Aorta (tissue), 5 donors: ENCODE data around the gene HTRA3. TPM values are rescaled to one million over a fixed set of nuclear protein-coding genes. Genes with fewer than 3 reads are reported as not detected.

Experiments
- ATAC-seq: fragments of 200-7000 bp; cut with Tn5 transposase; one replicate; pipeline ENCODE4 v1.9.1; 2022; ENCODE audit warnings: moderate library complexity; ENCODE audit not compliant: low FRiP score
- DNase-seq, 2 donors: peaks; one replicate each; pipeline ENCODE4 v3.0.0-alpha.2; 2020
- H3K27ac ChIP-seq, 2 donors: one replicate each; pipeline ENCODE4 v1.5.1; 2013; ENCODE audit warnings: low read length in 2 of 2, mild to moderate bottlenecking in 2 of 2, moderate library complexity in 2 of 2, control low read depth in 1 of 2, inconsistent platforms in 1 of 2, low read depth in 1 of 2
- H3K27me3 ChIP-seq, 2 donors: one replicate each; pipeline ENCODE4 v1.6.1; 2013; ENCODE audit warnings: control low read depth in 1 of 2, low read length in 1 of 2, mild to moderate bottlenecking in 1 of 2, moderate library complexity in 1 of 2; ENCODE audit not compliant: insufficient read depth in 2 of 2, control insufficient read depth in 1 of 2
- H3K36me3 ChIP-seq, 2 donors: one replicate each; pipeline ENCODE4 v1.6.1; 2013; ENCODE audit warnings: control low read depth in 1 of 2, low read length in 1 of 2, mild to moderate bottlenecking in 1 of 2; ENCODE audit not compliant: insufficient read depth in 2 of 2, control insufficient read depth in 1 of 2
- H3K4me1 ChIP-seq, 2 donors: one replicate each; pipeline ENCODE4 v1.6.1; 2013; ENCODE audit warnings: low read length in 2 of 2, control low read depth in 1 of 2, mild to moderate bottlenecking in 1 of 2, moderate library complexity in 1 of 2; ENCODE audit not compliant: insufficient read depth in 2 of 2, control insufficient read depth in 1 of 2
- H3K4me3 ChIP-seq, 2 donors: one replicate each; pipeline ENCODE4 v1.5.1; 2013; ENCODE audit warnings: low read length in 2 of 2, control low read depth in 1 of 2, mild to moderate bottlenecking in 1 of 2
- H3K9me3 ChIP-seq: one replicate; pipeline ENCODE4 v1.6.1; 2013; ENCODE audit warnings: mild to moderate bottlenecking, low read length; ENCODE audit not compliant: control insufficient read depth
- WGBS, 2 donors: extraction: QIAGEN DNeasy Blood & Tissue Kit; methylation state at CpG; one replicate each; pipeline ENCODE4 v1.1.7; 2013; 5-methylcytosine and 5-hydroxymethylcytosine counted together
- intact Hi-C, 2 donors: fragments of 100-400 bp; cut with DNase I; formaldehyde crosslinking; loops; one replicate each; pipeline versions ENCODE4 v1.14.2 to v1.15.0; 2022
- polyA plus RNA-seq, 2 donors: library from polyadenylated mRNA; stranded (reverse); fragments of 200-250 nt; gene quantifications; one replicate each; pipeline ENCODE4 v1.2.3, GENCODE V29; 2013
- total RNA-seq, 2 donors: library from RNA; stranded (reverse); fragmentation: NEBNext Ultra II Directional; extraction: Animal tissue kit (Norgen Biotek cat#: 25700); gene quantifications; one replicate each; pipeline ENCODE4 v1.2.1, GENCODE V29; 2021
- donor health status: healthy with polysubstance abuse.
- donor health status: Bipolar disorder and iron deficiency.
- donor health status: DM: no; HTN: no; CAD: no.
- donor health status: DM: no; HTN: no; CAD: no.
- donor health status: DM: yes; HTN: yes; CAD: no.

The HTRA3 gene
- total and polyA plus RNA-seq, 4 donors: 1.1 to 129 (median 18.5) TPM

- Histone ChIP-seq H3K4me1 (no peaks in the 10 kb centered on the region), H3K27me3 (no peaks in the 10 kb centered on the region), H3K27ac (no peak overlapping the region), H3K9me3 (no peaks in the 10 kb centered on the region), H3K4me3 (no peak overlapping the region), H3K36me3 (no peaks in the 10 kb centered on the region)
- WGBS, 2 donors: 90 to 91% methylated on average over 6 of the region's 6 CpGs
- ATAC-seq (no peak), DNase-seq (peak in 1 of 2 donors; percentile 30)
- intact Hi-C loops: loop anchor here in 1 of 2 donors (5.0 kb wide), 1 partner anchor 42 kb away; no protein-coding TSS in a partner anchor
Measured at GRCh38 chr4:8319061-8319460, 49.5 kb downstream of the HTRA3 start.

- Histone ChIP-seq H3K27me3 (no peaks in the 10 kb centered on the region), H3K36me3 (no peaks in the 10 kb centered on the region), H3K4me1 (no peaks in the 10 kb centered on the region), H3K9me3 (no peaks in the 10 kb centered on the region), H3K4me3 (no peak overlapping the region), H3K27ac (no peak overlapping the region)
- peak; percentile 27 for ATAC-seq
- intact Hi-C loops: loop anchor here in 1 of 2 donors (5.0 kb wide), 1 partner anchor 43 kb away; no protein-coding TSS in a partner anchor
- 35 to 37% methylated on average over 13 of the region's 13 CpGs for WGBS, 2 donors
- peak; percentile 51 to 53 for DNase-seq
Measured at GRCh38 chr4:8319731-8320385, 50.3 kb downstream of the HTRA3 start.

GRCh38 chr4:8320386-8320750, 50.8 kb downstream of the HTRA3 start:
- ATAC-seq (no peak), DNase-seq (peak; percentile 11 to 59)
- Histone ChIP-seq H3K27ac (no peak overlapping the region), H3K4me1 (no peaks in the 10 kb centered on the region), H3K36me3 (no peaks in the 10 kb centered on the region), H3K9me3 (no peaks in the 10 kb centered on the region), H3K4me3 (no peak overlapping the region), H3K27me3 (no peaks in the 10 kb centered on the region)
- 88 to 95% methylated on average over 2 of the region's 2 CpGs for WGBS, 2 donors
- intact Hi-C loops: no loop called here

- intact Hi-C loops: no loop called here
- no peak overlapping the region for H3K27ac ChIP-seq
- no peaks in the 10 kb centered on the region for H3K36me3 ChIP-seq
- no peak for DNase-seq
- no peaks in the 10 kb centered on the region for H3K4me1 ChIP-seq
- no peak for ATAC-seq
- H3K4me3 ChIP-seq: no peak overlapping the region
- H3K27me3 ChIP-seq: no peaks in the 10 kb centered on the region
- no peaks in the 10 kb centered on the region for H3K9me3 ChIP-seq
- 91 to 93% methylated on average over 2 of the region's 2 CpGs for WGBS, 2 donors
Measured at GRCh38 chr4:8321220-8321619, 51.7 kb downstream of the HTRA3 start.

GRCh38 chr4:8321771-8322170, 52.2 kb downstream of the HTRA3 start:
- intact Hi-C loops: no loop called here
- Histone ChIP-seq H3K36me3 (no peaks in the 10 kb centered on the region), H3K27me3 (no peaks in the 10 kb centered on the region), H3K9me3 (no peaks in the 10 kb centered on the region), H3K27ac (no peak overlapping the region), H3K4me3 (no peak overlapping the region), H3K4me1 (no peaks in the 10 kb centered on the region)
- peak in 1 of 2 donors; percentile 59 for DNase-seq
- WGBS, 2 donors: 74 to 79% methylated on average over 4 to 5 of the region's 5 CpGs
- no peak for ATAC-seq

GRCh38 chr4:8322794-8323704, 53.5 kb downstream of the HTRA3 start:
- Histone ChIP-seq H3K9me3 (no peaks in the 10 kb centered on the region), H3K27ac (no peak overlapping the region), H3K27me3 (no peaks in the 10 kb centered on the region), H3K4me3 (no peak overlapping the region), H3K4me1 (no peaks in the 10 kb centered on the region), H3K36me3 (no peaks in the 10 kb centered on the region)
- DNase-seq: peak; percentile 13 to 23
- ATAC-seq: no peak
- intact Hi-C loops: no loop called here
- WGBS, 2 donors: 91% methylated on average over 9 of the region's 9 CpGs

GRCh38 chr4:8323947-8324555, 54.5 kb downstream of the HTRA3 start:
- H3K36me3 ChIP-seq: no peaks in the 10 kb centered on the region
- WGBS, 2 donors: 71 to 75% methylated on average over 5 of the region's 5 CpGs
- DNase-seq (peak; percentile 29 to 47), ATAC-seq (no peak)
- H3K4me1 ChIP-seq: no peaks in the 10 kb centered on the region
- H3K27me3 ChIP-seq: no peaks in the 10 kb centered on the region
- H3K27ac ChIP-seq: no peak overlapping the region
- intact Hi-C loops: no loop called here
- no peak overlapping the region for H3K4me3 ChIP-seq
- H3K9me3 ChIP-seq: no peaks in the 10 kb centered on the region

- WGBS, 2 donors: 18 to 22% methylated on average over 6 of the region's 6 CpGs
- Histone ChIP-seq H3K27me3 (no peaks in the 10 kb centered on the region), H3K4me1 (no peaks in the 10 kb centered on the region), H3K9me3 (no peaks in the 10 kb centered on the region), H3K36me3 (no peaks in the 10 kb centered on the region), H3K27ac (no peak overlapping the region), H3K4me3 (no peak overlapping the region)
- DNase-seq (peak; percentile 9 to 14), ATAC-seq (no peak)
- intact Hi-C loops: no loop called here
Measured at GRCh38 chr4:8324640-8325239, 55.2 kb downstream of the HTRA3 start.
